NCI-H146 treated with DMSO at 0.1 percent for 48 hours (cell line): ENCODE results near the gene PLPPR2.
"Not testable (repeated sequence)": the region's sequence is repeated elsewhere in the genome, so short reads cannot be mapped to it uniquely, and the experiment has no call there.

ENCODE experiments used
- DNase-seq: peaks from one replicate; lab custom pipeline; 2025; ENCODE audit not compliant: unreplicated experiment; lab: John Stamatoyannopoulos, UW

The PLPPR2 gene

GRCh38 chr19:11339254-11340098, 15.8 kb upstream of the PLPPR2 start, which contains the start of gene RAB3D:
TSS of gene RAB3D (minus strand) at chr19:11339657. CDS start at chr19:11337399, 2,258 bp downstream.
- DNase-seq = peak; percentile 93

GRCh38 chr19:11340099-11340467, 15.1 kb upstream of the PLPPR2 start:
- not testable (repeated sequence) for DNase-seq

- no peak for DNase-seq
Measured at GRCh38 chr19:11342429-11342828, 12.8 kb upstream of the PLPPR2 start.

- DNase-seq = no peak
Measured at GRCh38 chr19:11345122-11345803, 10.0 kb upstream of the PLPPR2 start.

GRCh38 chr19:11346104-11346940, 8.9 kb upstream of the PLPPR2 start, which contains the start of the genes CCDC159 and TMEM205:
TSS of gene CCDC159 (plus strand) at chr19:11346519. CDS start at chr19:11346607, 88 bp downstream.
TSS of gene TMEM205 (minus strand) at chr19:11346268. CDS start at chr19:11345619, 649 bp downstream.
- peak; percentile 98 for DNase-seq

GRCh38 chr19:11347546-11348039, 7.6 kb upstream of the PLPPR2 start:
- no peak for DNase-seq

GRCh38 chr19:11349171-11349570, 6.1 kb upstream of the PLPPR2 start:
- DNase-seq = no peak

- not testable (repeated sequence) for DNase-seq
Measured at GRCh38 chr19:11354102-11354501, 1.1 kb upstream of the PLPPR2 start.

GRCh38 chr19:11356074-11356397, 804 bp downstream of the PLPPR2 start:
- DNase-seq = no peak

- DNase-seq = no peak
Measured at GRCh38 chr19:11356676-11357550, 1.7 kb downstream of the PLPPR2 start.

GRCh38 chr19:11359421-11359820, 4.2 kb downstream of the PLPPR2 start:
- DNase-seq = no peak

GRCh38 chr19:11361037-11361770, 6.0 kb downstream of the PLPPR2 start:
- DNase-seq = no peak

GRCh38 chr19:11361771-11362731, 6.8 kb downstream of the PLPPR2 start:
- no peak for DNase-seq

GRCh38 chr19:11363881-11364280, 8.6 kb downstream of the PLPPR2 start:
- DNase-seq = no peak

GRCh38 chr19:11364296-11364904, 9.2 kb downstream of the PLPPR2 start:
- no peak for DNase-seq

- DNase-seq = no peak
Measured at GRCh38 chr19:11364935-11365334, 9.7 kb downstream of the PLPPR2 start.

- no peak for DNase-seq
Measured at GRCh38 chr19:11365557-11366117, 10.4 kb downstream of the PLPPR2 start.

- no peak for DNase-seq
Measured at GRCh38 chr19:11367528-11367927, 12.3 kb downstream of the PLPPR2 start.
